Measurements from ENCODE around the gene WEE2. TPM values are rescaled to one million over a fixed set of nuclear protein-coding genes. Genes with fewer than 3 reads are reported as not detected.
A peak's percentile ranks its signal among the peaks of the same experiment; 100 is the strongest.

The WEE2 gene
- total RNA-seq, 1 experiment from 2014 or later: 0.04 TPM

- no peak for TF ChIP-seq PREB (CRISPR knock-in tag; IDR thresholded peaks at IDR 0.05; ENCODE audit: borderline replicate concordance)
These were observed 30.4 kb downstream of the WEE2 start (continued) for GRCh38 chr7:141738592-141739013.

GRCh38 chr7:141739250-141739649 lies 31.1 kb downstream of the WEE2 start:
- DNase-seq (ENCODE audit: low spot score) (no peak), ATAC-seq (no peak)
- H3K27me3 Mint-ChIP-seq (ENCODE audit: low read depth): no peaks in the 10 kb centered on the region
- CTCF ChIA-PET: interaction anchor here (1.4 to 2.8 kb wide), 3 partner anchors 24 to 188 kb away, joined by 4 to 26 read pairs (median 20); partner anchors contain the start of genes AGK and DENND11
- H3K4me1 Mint-ChIP-seq: peaks cover 17% of the 10 kb centered on the region
- H3K9me3 Mint-ChIP-seq: no peaks in the 10 kb centered on the region
- POLR2A ChIA-PET: no interaction called here
- peaks cover 47% of the 10 kb centered on the region for H3K36me3 Mint-ChIP-seq
- TF ChIP-seq ZNF423 (CRISPR knock-in tag; IDR thresholded peaks at IDR 0.05): no peak
- no peak for TF ChIP-seq ZBTB43 (CRISPR knock-in tag; IDR thresholded peaks at IDR 0.05)
- no peak for TF ChIP-seq FOXJ3 (CRISPR knock-in tag; IDR thresholded peaks at IDR 0.05; ENCODE audit: borderline replicate concordance)
- TF ChIP-seq ARID4B (CRISPR knock-in tag; IDR thresholded peaks at IDR 0.05; ENCODE audit: borderline replicate concordance): no peak
- no peak for TF ChIP-seq IRF2 (CRISPR knock-in tag; IDR thresholded peaks at IDR 0.05; ENCODE audit: borderline replicate concordance, low read depth)
- no peak for TF ChIP-seq USF1 (CRISPR knock-in tag; IDR thresholded peaks at IDR 0.05)
- no peak for TF ChIP-seq IRF1 (CRISPR knock-in tag; IDR thresholded peaks at IDR 0.05)
- TF ChIP-seq MLX (CRISPR knock-in tag; IDR thresholded peaks at IDR 0.05): no peak
- no peak for TF ChIP-seq RELA (CRISPR knock-in tag; IDR thresholded peaks at IDR 0.05; ENCODE audit: borderline replicate concordance)
- no peak for TF ChIP-seq CBFB (CRISPR knock-in tag; IDR thresholded peaks at IDR 0.05; ENCODE audit: low read depth)
- TF ChIP-seq AFF4 (CRISPR knock-in tag; IDR thresholded peaks at IDR 0.05; ENCODE audit: borderline replicate concordance): no peak
- no peak for TF ChIP-seq GTF2I (CRISPR knock-in tag; conservative IDR thresholded peaks at IDR 0.05)
- peak overlapping the region; percentile 78; the same call in 1 of the 2 replicates for H3K27ac Mint-ChIP-seq
- peak overlapping the region; percentile 95 for H3K4me3 Mint-ChIP-seq
